ENCODE results near the gene C1R. TPM values are rescaled to one million over a fixed set of nuclear protein-coding genes. Genes with fewer than 3 reads are reported as not detected.

The C1R gene
- polyA plus RNA-seq, 1 of the 3 experiments (the other 2 are of a cell fraction) = 20.1 TPM

Small RNAs within 50 kb of the gene (small RNA-seq; reads per million reads assigned to genes)
- gene AC006512.1 (0 reads per million in 7 experiments), gene RNU6-485P (0 to 0.21 (median 0) reads per million in 7 experiments)

Other genes with a start within 250 kb of the C1R start
- 33.0 and 34.0 TPM in 2 replicates for gene CDCA3, start 241.2 kb downstream of the C1R start, polyA plus RNA-seq (2012; rRNA removed)
- gene USP5, start 240.3 kb downstream of the C1R start, polyA plus RNA-seq (2012; rRNA removed) = 97.2 and 100 TPM in 2 replicates
- gene TPI1, start 224.9 kb downstream of the C1R start, polyA plus RNA-seq (2012; rRNA removed) = 1,175 and 1,316 TPM in 2 replicates
- 16.9 and 19.6 TPM in 2 replicates for gene SPSB2, start 219.1 kb downstream of the C1R start, polyA plus RNA-seq (2012; rRNA removed)
- gene LRRC23, start 187.6 kb downstream of the C1R start, polyA plus RNA-seq (2012; rRNA removed) = 11.9 TPM in 2 replicates
- gene ENO2, start 177.9 kb downstream of the C1R start, polyA plus RNA-seq (2012; rRNA removed) = 50.6 and 56.9 TPM in 2 replicates
- gene ATN1, start 164.5 kb downstream of the C1R start, polyA plus RNA-seq (2012; rRNA removed) = 18.5 and 29.3 TPM in 2 replicates
- gene RNU7-1, start 148.6 kb downstream of the C1R start, polyA plus RNA-seq (2012; rRNA removed) = not detected in 2 replicates
- gene C12orf57, start 148.4 kb downstream of the C1R start, polyA plus RNA-seq (2012; rRNA removed) = 560 and 659 TPM in 2 replicates
- gene PTPN6, start 141.1 kb downstream of the C1R start, polyA plus RNA-seq (2012; rRNA removed) = 0.12 and 0.18 TPM in 2 replicates
- gene PHB2, start 121.8 kb downstream of the C1R start, polyA plus RNA-seq (2012; rRNA removed) = 386 and 447 TPM in 2 replicates
- 77.4 and 82.8 TPM in 2 replicates for gene EMG1, start 121.5 kb downstream of the C1R start, polyA plus RNA-seq (2012; rRNA removed)
- gene LPCAT3, start 74.0 kb downstream of the C1R start, polyA plus RNA-seq (2012; rRNA removed) = 23.8 and 29.2 TPM in 2 replicates
- 14.5 and 19.3 TPM in 2 replicates for gene C1S, start 31.7 kb downstream of the C1R start, polyA plus RNA-seq (2012; rRNA removed)
- gene C1RL, start 16.8 kb upstream of the C1R start, polyA plus RNA-seq (2012; rRNA removed) = 8.3 and 9.5 TPM in 2 replicates
- gene RBP5, start 36.4 kb upstream of the C1R start, polyA plus RNA-seq (2012; rRNA removed) = 0.06 and 0.12 TPM in 2 replicates
- 12.7 and 12.9 TPM in 2 replicates for gene CLSTN3, start 37.9 kb upstream of the C1R start, polyA plus RNA-seq (2012; rRNA removed)
- 21.6 and 22.6 TPM in 2 replicates for gene PEX5, start 97.2 kb upstream of the C1R start, polyA plus RNA-seq (2012; rRNA removed)
- not detected in 2 replicates for gene ACSM4, start 211.6 kb upstream of the C1R start, polyA plus RNA-seq (2012; rRNA removed)

Measured in SK-N-SH (cell line).